ENCODE measurements around the gene RABGAP1L.
"Not testable (repeated sequence)": the region's sequence is repeated elsewhere in the genome, so short reads cannot be mapped to it uniquely, and the experiment has no call there.

RABGAP1L gene

GRCh38 chr1:174159252-174160108 is at the start of gene RABGAP1L:
TSS of gene RABGAP1L (plus strand) at chr1:174159520.
- Histone ChIP-seq H3K9me3 (ENCODE audit: control insufficient read depth, insufficient read depth, low read depth, low read length) (no peaks in the 10 kb centered on the region), H3K27ac (ENCODE audit: low read depth, low read length) (peak within 1 kb of the TSS; percentile 89; the same call in 1 of the 2 replicates), H3K36me3 (ENCODE audit: control insufficient read depth, insufficient read depth, low read length) (no peaks in the 10 kb centered on the region), H3K4me1 (ENCODE audit: control insufficient read depth, insufficient read depth, low read length) (peaks cover 8% of the 10 kb centered on the region), H3K4me3 (ENCODE audit: low read depth, low read length) (peak within 1 kb of the TSS; percentile 80), H3K27me3 (ENCODE audit: control insufficient read depth, insufficient read depth, low read length) (peaks cover 2% of the 10 kb centered on the region; the same call in 1 of the 2 replicates), H3K9ac (ENCODE audit: low read length) (peak within 1 kb of the TSS; percentile 78)

DNA sequence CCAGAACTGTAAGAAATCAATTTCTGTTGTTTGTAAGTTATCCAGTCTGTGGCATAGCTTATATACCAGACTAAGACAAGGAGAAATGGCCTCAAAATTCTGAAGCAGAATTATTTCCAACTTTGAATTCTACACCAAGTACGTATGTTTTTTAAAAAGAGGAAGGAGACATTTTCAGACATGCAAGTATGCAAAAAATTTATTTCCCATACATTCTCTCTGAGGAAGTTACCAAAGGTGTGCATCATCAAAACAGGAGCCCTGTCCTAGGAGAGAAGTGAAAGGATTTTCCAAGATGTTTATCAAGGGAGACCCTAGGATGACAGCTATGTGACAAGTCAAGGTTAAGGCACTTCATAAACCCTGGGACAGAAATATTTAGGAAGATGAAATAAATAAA is 49.3 kb upstream of the RABGAP1L start:
- no peaks in the 10 kb centered on the region for H3K36me3 ChIP-seq (ENCODE audit: control insufficient read depth, insufficient read depth, low read length)
- no peaks in the 10 kb centered on the region for H3K4me1 ChIP-seq (ENCODE audit: control insufficient read depth, insufficient read depth, low read length)
- no peak overlapping the region for H3K4me3 ChIP-seq (ENCODE audit: low read depth, low read length)
- H3K27me3 ChIP-seq (ENCODE audit: control insufficient read depth, insufficient read depth, low read length) = no peaks in the 10 kb centered on the region
- no peaks in the 10 kb centered on the region for H3K9me3 ChIP-seq (ENCODE audit: control insufficient read depth, insufficient read depth, low read depth, low read length)
- H3K9ac ChIP-seq (ENCODE audit: low read length) = no peak overlapping the region
- H3K27ac ChIP-seq (ENCODE audit: low read depth, low read length) = no peak overlapping the region

DNA sequence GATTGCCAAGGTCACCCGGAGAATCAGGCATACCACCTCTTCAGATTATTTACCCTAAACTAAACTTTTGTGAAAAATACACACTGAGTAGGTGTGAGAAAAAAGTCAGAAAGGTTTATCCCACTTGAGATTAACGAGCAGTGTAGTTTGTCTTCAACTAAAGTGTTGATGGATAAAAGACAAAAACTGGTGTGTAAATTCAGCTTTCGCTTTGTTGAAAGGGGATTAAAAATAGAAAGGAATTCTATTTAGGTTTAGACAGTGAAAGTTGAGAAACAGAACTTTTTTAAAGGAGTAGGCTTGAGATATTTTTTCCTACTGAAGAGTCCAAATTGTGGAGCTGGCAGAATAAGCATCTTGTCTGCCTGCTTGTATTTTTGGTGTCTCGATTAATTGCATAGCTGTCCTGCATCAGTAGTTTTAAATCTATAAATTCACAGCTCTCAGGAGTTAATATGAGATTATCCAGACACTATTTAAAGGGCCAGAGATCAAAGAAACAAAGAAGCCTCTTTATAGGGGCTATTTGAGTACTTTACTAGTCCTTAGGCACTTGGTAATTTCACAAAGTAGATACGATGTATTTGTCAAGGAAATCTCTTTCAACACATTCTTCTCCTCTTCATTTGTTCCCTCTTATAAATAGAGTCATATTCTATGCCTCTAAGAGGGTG is 46.7 kb upstream of the RABGAP1L start:
- Histone ChIP-seq H3K4me3 (ENCODE audit: low read depth, low read length) (no peak overlapping the region), H3K36me3 (ENCODE audit: control insufficient read depth, insufficient read depth, low read length) (no peaks in the 10 kb centered on the region), H3K4me1 (ENCODE audit: control insufficient read depth, insufficient read depth, low read length) (no peaks in the 10 kb centered on the region), H3K9ac (ENCODE audit: low read length) (no peak overlapping the region), H3K9me3 (ENCODE audit: control insufficient read depth, insufficient read depth, low read depth, low read length) (no peaks in the 10 kb centered on the region), H3K27me3 (ENCODE audit: control insufficient read depth, insufficient read depth, low read length) (no peaks in the 10 kb centered on the region), H3K27ac (ENCODE audit: low read depth, low read length) (no peak overlapping the region)

DNA sequence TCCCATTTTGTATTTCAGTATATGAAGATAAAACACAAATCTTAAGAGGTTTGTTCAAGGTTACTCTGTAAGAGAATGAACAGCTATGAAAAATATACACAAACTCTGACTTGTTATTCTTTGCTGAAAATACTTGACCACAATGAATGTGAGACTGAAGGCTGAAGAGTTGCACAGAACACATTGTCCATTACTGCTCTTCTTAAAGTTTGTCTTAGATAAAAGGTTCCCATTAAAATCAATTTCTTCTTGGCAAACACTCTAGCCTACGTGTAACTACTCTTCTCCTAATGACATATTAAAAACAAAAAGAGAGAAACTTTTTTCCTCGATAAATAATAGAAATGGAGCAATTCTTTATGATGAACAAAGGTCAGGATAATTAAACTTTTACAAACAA is 45.2 kb upstream of the RABGAP1L start:
- no peaks in the 10 kb centered on the region for H3K27me3 ChIP-seq (ENCODE audit: control insufficient read depth, insufficient read depth, low read length)
- no peak overlapping the region for H3K27ac ChIP-seq (ENCODE audit: low read depth, low read length)
- no peak overlapping the region for H3K4me3 ChIP-seq (ENCODE audit: low read depth, low read length)
- no peaks in the 10 kb centered on the region for H3K36me3 ChIP-seq (ENCODE audit: control insufficient read depth, insufficient read depth, low read length)
- H3K9me3 ChIP-seq (ENCODE audit: control insufficient read depth, insufficient read depth, low read depth, low read length) = no peaks in the 10 kb centered on the region
- H3K4me1 ChIP-seq (ENCODE audit: control insufficient read depth, insufficient read depth, low read length) = no peaks in the 10 kb centered on the region
- no peak overlapping the region for H3K9ac ChIP-seq (ENCODE audit: low read length)

DNA sequence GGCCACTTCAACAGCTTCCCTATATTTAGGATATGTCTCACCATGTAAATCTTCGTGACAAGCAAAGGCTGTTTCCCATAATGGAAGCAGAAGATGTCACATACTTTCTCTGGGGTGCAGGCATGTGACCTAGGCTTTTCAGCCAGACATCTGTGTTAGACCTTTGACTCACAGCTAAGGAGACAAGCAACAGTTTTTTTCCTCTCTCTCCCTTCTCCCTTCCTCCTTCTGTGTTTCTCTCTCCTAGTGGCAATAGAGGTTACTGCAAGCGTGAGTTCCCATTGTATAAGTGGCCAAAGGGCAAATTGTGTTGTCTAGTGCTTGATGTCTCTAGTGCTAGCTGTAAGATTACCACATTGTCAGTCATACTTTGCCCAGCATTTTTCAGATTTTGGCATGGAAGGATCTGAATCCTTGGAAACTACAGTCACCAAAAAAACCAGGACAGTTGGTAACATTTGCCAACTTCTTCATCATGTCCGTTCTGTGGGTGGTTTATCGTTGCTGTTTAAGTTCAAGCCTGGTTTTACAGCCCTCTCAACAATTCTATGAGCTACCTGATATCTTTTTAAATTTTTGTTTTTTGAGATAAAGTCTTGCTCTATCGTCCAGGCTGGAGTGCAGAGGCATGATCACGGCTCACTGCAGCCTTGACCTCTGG is 44.4 kb upstream of the RABGAP1L start:
- H3K9me3 ChIP-seq (ENCODE audit: control insufficient read depth, insufficient read depth, low read depth, low read length) = no peaks in the 10 kb centered on the region
- H3K4me3 ChIP-seq (ENCODE audit: low read depth, low read length) = no peak overlapping the region
- no peaks in the 10 kb centered on the region for H3K4me1 ChIP-seq (ENCODE audit: control insufficient read depth, insufficient read depth, low read length)
- no peaks in the 10 kb centered on the region for H3K36me3 ChIP-seq (ENCODE audit: control insufficient read depth, insufficient read depth, low read length)
- H3K27me3 ChIP-seq (ENCODE audit: control insufficient read depth, insufficient read depth, low read length) = no peaks in the 10 kb centered on the region
- H3K27ac ChIP-seq (ENCODE audit: low read depth, low read length) = no peak overlapping the region
- H3K9ac ChIP-seq (ENCODE audit: low read length) = no peak overlapping the region

GRCh38 chr1:174116042-174116441 is 43.3 kb upstream of the RABGAP1L start:
- Histone ChIP-seq H3K9me3 (ENCODE audit: control insufficient read depth, insufficient read depth, low read depth, low read length) (no peaks in the 10 kb centered on the region), H3K27me3 (ENCODE audit: control insufficient read depth, insufficient read depth, low read length) (no peaks in the 10 kb centered on the region), H3K36me3 (ENCODE audit: control insufficient read depth, insufficient read depth, low read length) (no peaks in the 10 kb centered on the region), H3K27ac (ENCODE audit: low read depth, low read length) (no peak overlapping the region), H3K4me3 (ENCODE audit: low read depth, low read length) (no peak overlapping the region), H3K4me1 (ENCODE audit: control insufficient read depth, insufficient read depth, low read length) (no peaks in the 10 kb centered on the region), H3K9ac (ENCODE audit: low read length) (no peak overlapping the region)

GRCh38 chr1:174118751-174119150 is 40.6 kb upstream of the RABGAP1L start:
- Histone ChIP-seq H3K36me3 (ENCODE audit: control insufficient read depth, insufficient read depth, low read length) (no peaks in the 10 kb centered on the region), H3K9ac (ENCODE audit: low read length) (no peak overlapping the region), H3K27ac (ENCODE audit: low read depth, low read length) (no peak overlapping the region), H3K4me1 (ENCODE audit: control insufficient read depth, insufficient read depth, low read length) (no peaks in the 10 kb centered on the region), H3K27me3 (ENCODE audit: control insufficient read depth, insufficient read depth, low read length) (no peaks in the 10 kb centered on the region), H3K9me3 (ENCODE audit: control insufficient read depth, insufficient read depth, low read depth, low read length) (peaks cover under 1% of the 10 kb centered on the region; the same call in 1 of the 2 replicates), H3K4me3 (ENCODE audit: low read depth, low read length) (no peak overlapping the region)

- H3K27ac ChIP-seq (ENCODE audit: low read depth, low read length); H3K36me3 ChIP-seq (ENCODE audit: control insufficient read depth, insufficient read depth, low read length); H3K4me1 ChIP-seq (ENCODE audit: control insufficient read depth, insufficient read depth, low read length); H3K4me3 ChIP-seq (ENCODE audit: low read depth, low read length); H3K9ac ChIP-seq (ENCODE audit: low read length); H3K27me3 ChIP-seq (ENCODE audit: control insufficient read depth, insufficient read depth, low read length): not testable (repeated sequence)
- H3K9me3 ChIP-seq (ENCODE audit: control insufficient read depth, insufficient read depth, low read depth, low read length) = peaks cover 12% of the 10 kb centered on the region
Observed at GRCh38 chr1:174122318-174122717, 37.0 kb upstream of the RABGAP1L start.

DNA sequence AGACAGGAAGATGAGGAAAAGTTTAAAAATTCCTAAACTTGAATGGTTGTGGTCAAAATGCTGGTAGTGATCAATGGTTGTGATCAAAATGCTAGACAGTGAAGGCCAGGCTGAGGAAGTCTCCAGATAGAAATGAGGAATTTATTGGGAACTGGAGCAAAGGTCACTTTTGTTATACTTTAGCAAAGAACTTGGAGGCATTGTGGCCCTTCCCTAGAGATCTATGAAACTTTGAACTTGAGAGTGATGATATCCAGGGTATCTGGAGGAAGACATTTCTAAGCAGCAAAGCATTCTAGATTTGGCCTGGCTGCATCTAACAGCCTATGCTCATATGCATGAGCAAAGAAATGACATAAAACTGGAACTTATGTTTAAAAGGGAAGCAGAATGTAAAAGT is 35.5 kb upstream of the RABGAP1L start:
- Histone ChIP-seq H3K4me3 (ENCODE audit: low read depth, low read length) (no peak overlapping the region), H3K9ac (ENCODE audit: low read length) (no peak overlapping the region), H3K27ac (ENCODE audit: low read depth, low read length) (no peak overlapping the region), H3K4me1 (ENCODE audit: control insufficient read depth, insufficient read depth, low read length) (no peaks in the 10 kb centered on the region), H3K27me3 (ENCODE audit: control insufficient read depth, insufficient read depth, low read length) (no peaks in the 10 kb centered on the region), H3K36me3 (ENCODE audit: control insufficient read depth, insufficient read depth, low read length) (no peaks in the 10 kb centered on the region), H3K9me3 (ENCODE audit: control insufficient read depth, insufficient read depth, low read depth, low read length) (peaks cover 12% of the 10 kb centered on the region)

DNA sequence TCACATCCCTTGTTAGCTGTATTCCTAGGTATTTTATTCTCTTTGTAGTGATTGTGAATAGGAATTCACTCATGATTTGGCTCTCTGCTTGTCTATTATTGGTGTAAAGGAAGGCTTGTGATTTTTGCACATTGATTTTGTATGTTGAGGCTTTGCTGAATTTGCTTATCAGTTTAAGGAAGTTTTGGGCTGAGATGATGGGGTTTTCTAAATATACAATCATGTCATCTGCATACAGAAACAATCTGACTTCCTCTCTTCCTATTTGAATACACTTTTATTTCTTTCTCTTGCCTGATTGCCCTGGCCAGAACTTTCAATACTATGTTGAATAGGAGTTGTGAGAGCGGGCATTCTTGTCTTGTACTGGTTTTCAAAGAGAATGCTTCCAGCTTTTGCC is 32.1 kb upstream of the RABGAP1L start:
- not testable (repeated sequence) for H3K9ac ChIP-seq (ENCODE audit: low read length); H3K4me3 ChIP-seq (ENCODE audit: low read depth, low read length); H3K27me3 ChIP-seq (ENCODE audit: control insufficient read depth, insufficient read depth, low read length); H3K36me3 ChIP-seq (ENCODE audit: control insufficient read depth, insufficient read depth, low read length); H3K27ac ChIP-seq (ENCODE audit: low read depth, low read length)
- H3K9me3 ChIP-seq (ENCODE audit: control insufficient read depth, insufficient read depth, low read depth, low read length) = peaks cover 12% of the 10 kb centered on the region
- H3K4me1 ChIP-seq (ENCODE audit: control insufficient read depth, insufficient read depth, low read length) = peaks cover 10% of the 10 kb centered on the region
